ENCODE data around the gene RPSA. TPM values are rescaled to one million over a fixed set of nuclear protein-coding genes. Genes with fewer than 3 reads are reported as not detected.

Gene RPSA
- total and polyA plus RNA-seq, 9 of the 15 experiments (the other 6 are each of a cell fraction or from before 2014, with no cell fraction given): 2,290 to 4,272 (median 2,730) TPM

DNA sequence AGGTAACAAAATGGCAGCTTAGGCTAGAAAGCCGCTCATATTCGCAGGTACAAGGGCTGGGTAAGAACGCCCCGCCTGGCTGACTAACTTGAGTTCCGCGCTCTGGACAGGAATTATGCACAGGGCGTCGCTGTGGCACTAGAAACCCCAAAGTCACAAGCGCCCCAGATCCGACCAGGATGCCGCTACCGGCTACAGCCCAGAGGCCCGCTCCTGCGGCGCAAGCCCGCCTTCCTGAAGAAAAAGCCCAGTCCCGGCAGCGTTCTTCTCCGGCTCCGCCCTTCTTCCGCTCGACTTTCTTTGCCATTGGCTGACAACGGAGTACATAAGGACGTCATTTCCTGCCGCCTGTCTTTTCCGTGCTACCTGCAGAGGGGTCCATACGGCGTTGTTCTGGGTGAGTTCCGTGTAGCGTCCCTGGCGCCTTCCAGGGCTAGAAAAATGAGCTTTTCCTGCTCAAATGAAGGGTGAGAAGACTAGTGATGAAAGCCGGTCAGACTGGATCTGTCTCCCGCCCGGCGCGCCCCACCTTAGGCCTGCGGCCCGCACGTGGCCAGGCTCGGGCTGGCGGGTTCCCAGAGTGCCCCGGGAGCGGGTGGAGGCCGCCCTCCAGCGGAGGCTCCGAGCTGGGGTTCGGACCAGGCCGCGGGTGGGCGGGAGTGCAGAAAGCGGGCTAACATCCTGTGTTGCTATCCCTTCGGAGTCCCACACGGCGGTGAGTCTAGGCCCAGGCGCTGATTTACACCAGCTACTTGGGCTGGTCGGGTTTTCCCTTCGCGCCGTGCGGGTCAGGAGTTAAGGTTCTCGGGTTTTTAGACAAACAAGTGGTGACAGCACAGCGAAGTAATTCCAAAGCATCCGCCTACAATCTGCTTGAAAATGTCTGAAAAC is at the start of gene RPSA (continued):
- TF ChIP-seq FOXK2 (conservative IDR thresholded peaks at IDR 0.05 in 1 of 2, IDR thresholded peaks at IDR 0.05 in 1 of 2; ENCODE audit: low read depth in 2 of 2) (peak; percentile 91 to 94), SMARCB1 (IDR thresholded peaks at IDR 0.05; ENCODE audit: insufficient read length, low read depth) (no peak), GATA2 (CRISPR knock-in tag; IDR thresholded peaks at IDR 0.05) (no peak), RBM34 (IDR thresholded peaks at IDR 0.05; ENCODE audit: borderline replicate concordance, insufficient read depth, low read length) (no peak), MYNN (IDR thresholded peaks at IDR 0.05) (peak; percentile 17; the same call in 1 of the 2 replicates), MYNN (CRISPR knock-in tag; IDR thresholded peaks at IDR 0.05) (no peak), XRCC3 (IDR thresholded peaks at IDR 0.05) (no peak), SPI1 (IDR thresholded peaks at IDR 0.05; ENCODE audit: borderline replicate concordance, low read depth, low read length) (0 out of 2 replicates have a peak, but pooled peaks have one; percentile 9), BACH1 (tag; IDR thresholded peaks at IDR 0.05) (no peak), NELFE (IDR thresholded peaks at IDR 0.05; ENCODE audit: insufficient read depth, insufficient read length) (peak; percentile 85), SNIP1 (IDR thresholded peaks at IDR 0.05; ENCODE audit: low read depth) (no peak), POLR2A (conservative IDR thresholded peaks at IDR 0.05) (peak; percentile 100), ZNF79 (CRISPR knock-in tag; IDR thresholded peaks at IDR 0.05; ENCODE audit: low read depth) (no peak; the same call in 1 of the 2 replicates), KAT8 (IDR thresholded peaks at IDR 0.05; ENCODE audit: low read depth) (no peak), NCOA2 (IDR thresholded peaks at IDR 0.05; ENCODE audit: partially characterized antibody in 2 of 2) (no peak), SLC30A9 (CRISPR knock-in tag; IDR thresholded peaks at IDR 0.05) (no peak), CBX1 (IDR thresholded peaks at IDR 0.05; ENCODE audit: low read depth) (peak; percentile 86), CEBPB (tag; IDR thresholded peaks at IDR 0.05) (no peak), ZNF431 (CRISPR knock-in tag; IDR thresholded peaks at IDR 0.05) (peak; percentile 76; the same call in 1 of the 2 replicates), TEAD4 (IDR thresholded peaks at IDR 0.05; ENCODE audit: low read length) (peak; percentile 35), TEAD4 (CRISPR knock-in tag; IDR thresholded peaks at IDR 0.05; ENCODE audit: borderline replicate concordance) (no peak), DPF2 (IDR thresholded peaks at IDR 0.05) (peak; percentile 61; the same call in 1 of the 2 replicates), ZNF668 (CRISPR knock-in tag; IDR thresholded peaks at IDR 0.05) (no peak; the same call in 1 of the 2 replicates), STAT5A (IDR thresholded peaks at IDR 0.05; ENCODE audit: borderline replicate concordance, low read length) (no peak), POLR2AphosphoS2 (IDR thresholded peaks at IDR 0.05; ENCODE audit: low read length) (peak; percentile 86; the same call in 1 of the 2 replicates), E2F3 (CRISPR knock-in tag; IDR thresholded peaks at IDR 0.05) (peak; percentile 95), ILF3 (IDR thresholded peaks at IDR 0.05; ENCODE audit: borderline replicate concordance) (no peak), GATAD2B (IDR thresholded peaks at IDR 0.05; ENCODE audit: borderline replicate concordance) (peak; percentile 10; the same call in 1 of the 2 replicates), DACH1 (IDR thresholded peaks at IDR 0.05; ENCODE audit: partially characterized antibody) (no peak), BRCA1 (IDR thresholded peaks at IDR 0.05) (no peak), BRCA1 (CRISPR knock-in tag; IDR thresholded peaks at IDR 0.05) (no peak), HDGF (IDR thresholded peaks at IDR 0.05) (no peak)
- TF ChIP-seq, protein P1, sequence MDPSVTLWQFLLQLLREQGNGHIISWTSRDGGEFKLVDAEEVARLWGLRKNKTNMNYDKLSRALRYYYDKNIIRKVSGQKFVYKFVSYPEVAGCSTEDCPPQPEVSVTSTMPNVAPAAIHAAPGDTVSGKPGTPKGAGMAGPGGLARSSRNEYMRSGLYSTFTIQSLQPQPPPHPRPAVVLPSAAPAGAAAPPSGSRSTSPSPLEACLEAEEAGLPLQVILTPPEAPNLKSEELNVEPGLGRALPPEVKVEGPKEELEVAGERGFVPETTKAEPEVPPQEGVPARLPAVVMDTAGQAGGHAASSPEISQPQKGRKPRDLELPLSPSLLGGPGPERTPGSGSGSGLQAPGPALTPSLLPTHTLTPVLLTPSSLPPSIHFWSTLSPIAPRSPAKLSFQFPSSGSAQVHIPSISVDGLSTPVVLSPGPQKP (CRISPR knock-in tag; IDR thresholded peaks at IDR 0.05): no peak
